ENCODE measurements around the gene NFAM1. TPM values are rescaled to one million over a fixed set of nuclear protein-coding genes. Genes with fewer than 3 reads are reported as not detected.

NFAM1 gene
- total RNA-seq, 1 experiment from 2014 or later, result not detected

GRCh38 chr22:42334875-42335512 is 97.2 kb downstream of the NFAM1 start:
- no peak for DNase-seq (ENCODE audit: low read depth)

GRCh38 chr22:42333544-42333943 is 98.7 kb downstream of the NFAM1 start:
- no peak for DNase-seq (ENCODE audit: low read depth)

GRCh38 chr22:42332089-42332488 is 100.1 kb downstream of the NFAM1 start:
- no peak for DNase-seq (ENCODE audit: low read depth)

- DNase-seq (ENCODE audit: low read depth), result peak; percentile 17
Measured at GRCh38 chr22:42331014-42331413, 101.2 kb downstream of the NFAM1 start.

Other genes starting within 250 kb of the NFAM1 start
- gene TCF20, start 161.8 kb downstream of the NFAM1 start, total RNA-seq (2014; rRNA removed; shearing (Covaris generic)), result 12.5 and 13.9 TPM in 2 replicates
- gene RRP7A, start 87.4 kb upstream of the NFAM1 start, total RNA-seq (2014; rRNA removed; shearing (Covaris generic)), result 18.6 and 22.6 TPM in 2 replicates
- 2.2 and 2.5 TPM in 2 replicates for gene SERHL2, start 121.6 kb upstream of the NFAM1 start, total RNA-seq (2014; rRNA removed; shearing (Covaris generic))
- 20.7 and 23.1 TPM in 2 replicates for gene POLDIP3, start 182.5 kb upstream of the NFAM1 start, total RNA-seq (2014; rRNA removed; shearing (Covaris generic))
- gene ATP5MGL, start 208.2 kb upstream of the NFAM1 start, total RNA-seq (2014; rRNA removed; shearing (Covaris generic)), result not detected in 2 replicates
- 65.2 and 65.6 TPM in 2 replicates for gene CYB5R3, start 217.0 kb upstream of the NFAM1 start, total RNA-seq (2014; rRNA removed; shearing (Covaris generic))